Neutrophil (primary cell): ENCODE results near the gene AADACL4.
"Not testable (repeated sequence)": the region's sequence is repeated elsewhere in the genome, so short reads cannot be mapped to it uniquely, and the experiment has no call there.

Experiments used
- H3K27ac ChIP-seq: fragments of 200-600 bp; sonication (generic); 2 replicates; pipeline ENCODE4 v1.5.1; 2016; ENCODE audit warnings: mild to moderate bottlenecking, moderate library complexity
- H3K27me3 ChIP-seq: fragments of 200-600 bp; sonication (generic); 2 replicates; pipeline ENCODE4 v1.6.0; 2016; ENCODE audit warnings: mild to moderate bottlenecking
- H3K36me3 ChIP-seq: fragments of 200-600 bp; sonication (generic); 2 replicates; pipeline ENCODE4 v1.5.1; 2017
- H3K4me1 ChIP-seq, 2 experiments: fragments of 200-600 bp in 1 of 2; sonication (generic) in 1 of 2; 1 replicate in 1 of 2; 2 replicates in 1 of 2; pipeline versions ENCODE4 v1.5.1 to v1.6.1; 2013 to 2016; ENCODE audit warnings: low read depth in 1 of 2, low read length in 1 of 2, mild to moderate bottlenecking in 1 of 2, moderate library complexity in 1 of 2; ENCODE audit not compliant: control insufficient read depth in 1 of 2, insufficient read depth in 1 of 2
- H3K4me3 ChIP-seq, 2 experiments: fragments of 200-600 bp in 1 of 2; sonication (generic) in 1 of 2; 1 replicate in 1 of 2; 2 replicates in 1 of 2; pipeline ENCODE4 v1.5.1; 2013 to 2016; ENCODE audit warnings: low read depth in 1 of 2, low read length in 1 of 2, mild to moderate bottlenecking in 1 of 2, moderate library complexity in 1 of 2
- H3K9me3 ChIP-seq: fragments of 200-600 bp; sonication (generic); 2 replicates; pipeline ENCODE4 v1.5.1; 2016
- TF ChIP-seq, protein P1 (sequence below): fragments of 200-600 bp; sonication (generic); IDR thresholded peaks from 2 replicates; pipeline ENCODE4 v1.5.1; 2016; ENCODE audit warnings: antibody characterized with exemption

Gene AADACL4

DNA sequence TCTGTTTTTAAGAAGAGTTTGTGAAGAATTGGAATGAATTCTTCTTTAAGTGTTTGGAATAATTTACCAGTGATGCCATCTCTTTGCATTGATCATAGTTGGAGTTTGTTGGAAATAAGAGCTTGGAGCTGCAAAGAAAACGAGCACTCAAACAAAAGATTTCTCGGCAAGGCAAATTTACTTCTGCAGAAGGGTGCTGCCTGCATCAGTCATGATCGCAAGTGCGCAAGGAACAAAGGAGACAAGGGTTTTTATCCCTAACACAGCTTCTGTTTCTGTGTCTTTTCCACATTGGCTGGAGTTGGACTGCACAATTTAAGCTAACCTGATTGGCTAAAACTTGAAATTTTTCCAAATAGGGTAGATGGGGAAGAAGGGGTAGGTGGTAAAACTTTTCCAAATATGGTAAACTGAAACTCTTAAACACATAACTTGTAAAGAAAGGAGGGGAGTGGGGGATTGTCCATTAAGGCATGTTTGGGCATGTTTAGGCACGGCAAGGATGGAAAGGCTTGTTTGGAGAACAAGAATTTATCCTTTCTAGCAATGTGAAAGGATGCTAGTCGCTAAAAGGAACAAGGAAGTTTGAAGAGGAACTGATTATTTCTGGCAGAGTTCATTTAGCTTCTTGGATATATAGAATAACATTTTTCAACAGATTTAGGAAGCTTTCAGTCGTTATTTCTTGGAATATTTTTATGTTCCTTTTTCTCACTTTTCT, 3.5 kb upstream of the AADACL4 start:
- Histone ChIP-seq H3K27ac (no peak overlapping the region), H3K36me3 (no peaks in the 10 kb centered on the region), H3K4me3 (no peak overlapping the region), H3K27me3 (peaks cover 3% of the 10 kb centered on the region), H3K9me3 (peaks cover 12% of the 10 kb centered on the region), H3K4me1 (no peaks in the 10 kb centered on the region)
- TF ChIP-seq, protein P1, sequence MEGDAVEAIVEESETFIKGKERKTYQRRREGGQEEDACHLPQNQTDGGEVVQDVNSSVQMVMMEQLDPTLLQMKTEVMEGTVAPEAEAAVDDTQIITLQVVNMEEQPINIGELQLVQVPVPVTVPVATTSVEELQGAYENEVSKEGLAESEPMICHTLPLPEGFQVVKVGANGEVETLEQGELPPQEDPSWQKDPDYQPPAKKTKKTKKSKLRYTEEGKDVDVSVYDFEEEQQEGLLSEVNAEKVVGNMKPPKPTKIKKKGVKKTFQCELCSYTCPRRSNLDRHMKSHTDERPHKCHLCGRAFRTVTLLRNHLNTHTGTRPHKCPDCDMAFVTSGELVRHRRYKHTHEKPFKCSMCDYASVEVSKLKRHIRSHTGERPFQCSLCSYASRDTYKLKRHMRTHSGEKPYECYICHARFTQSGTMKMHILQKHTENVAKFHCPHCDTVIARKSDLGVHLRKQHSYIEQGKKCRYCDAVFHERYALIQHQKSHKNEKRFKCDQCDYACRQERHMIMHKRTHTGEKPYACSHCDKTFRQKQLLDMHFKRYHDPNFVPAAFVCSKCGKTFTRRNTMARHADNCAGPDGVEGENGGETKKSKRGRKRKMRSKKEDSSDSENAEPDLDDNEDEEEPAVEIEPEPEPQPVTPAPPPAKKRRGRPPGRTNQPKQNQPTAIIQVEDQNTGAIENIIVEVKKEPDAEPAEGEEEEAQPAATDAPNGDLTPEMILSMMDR: no peak

DNA sequence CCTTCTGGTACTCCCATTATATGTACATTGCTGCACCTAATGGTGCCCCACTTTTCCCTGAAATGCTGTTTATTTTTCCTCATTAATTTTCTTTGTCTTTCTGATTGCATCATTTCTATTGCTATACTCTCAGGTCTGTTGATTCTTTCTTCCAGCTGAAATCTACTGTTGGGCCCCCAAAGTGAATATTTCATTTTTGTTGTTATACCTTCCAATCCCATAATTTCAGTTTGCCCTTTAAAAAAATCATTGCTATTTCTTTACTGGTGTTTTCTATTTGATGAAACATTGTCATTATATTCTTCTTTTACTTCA, 3.0 kb upstream of the AADACL4 start:
- Histone ChIP-seq H3K36me3 (no peaks in the 10 kb centered on the region), H3K27ac (no peak overlapping the region), H3K27me3 (peaks cover 3% of the 10 kb centered on the region), H3K9me3 (peaks cover 12% of the 10 kb centered on the region), H3K4me3 (no peak overlapping the region), H3K4me1 (no peaks in the 10 kb centered on the region)
- TF ChIP-seq, protein P1: no peak

DNA sequence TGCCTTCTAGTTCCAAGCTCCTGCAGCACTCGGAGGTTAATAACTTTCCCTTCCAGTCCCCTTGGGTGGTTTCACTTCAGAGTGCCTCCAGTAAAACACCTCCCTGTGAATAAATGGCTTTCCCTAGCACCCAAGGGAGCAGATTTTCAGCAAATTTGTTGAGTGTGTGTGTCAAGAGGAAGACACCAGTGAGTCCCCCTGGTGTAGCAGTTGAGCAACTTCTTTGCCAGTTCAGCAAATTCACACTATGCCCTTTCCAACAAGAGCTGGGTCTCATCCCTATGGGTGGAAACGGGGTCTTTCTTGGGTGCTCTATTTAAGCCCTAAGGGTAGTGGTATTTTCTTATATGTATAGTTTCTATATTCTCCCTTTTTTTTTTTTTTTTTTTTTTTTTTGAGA, 806 bp upstream of the AADACL4 start:
- H3K4me3 ChIP-seq: no peak overlapping the region
- no peak overlapping the region for H3K27ac ChIP-seq
- TF ChIP-seq, protein P1: no peak
- no peaks in the 10 kb centered on the region for H3K36me3 ChIP-seq
- no peaks in the 10 kb centered on the region for H3K4me1 ChIP-seq
- peaks cover 12% of the 10 kb centered on the region for H3K9me3 ChIP-seq
- no peaks in the 10 kb centered on the region for H3K27me3 ChIP-seq

DNA sequence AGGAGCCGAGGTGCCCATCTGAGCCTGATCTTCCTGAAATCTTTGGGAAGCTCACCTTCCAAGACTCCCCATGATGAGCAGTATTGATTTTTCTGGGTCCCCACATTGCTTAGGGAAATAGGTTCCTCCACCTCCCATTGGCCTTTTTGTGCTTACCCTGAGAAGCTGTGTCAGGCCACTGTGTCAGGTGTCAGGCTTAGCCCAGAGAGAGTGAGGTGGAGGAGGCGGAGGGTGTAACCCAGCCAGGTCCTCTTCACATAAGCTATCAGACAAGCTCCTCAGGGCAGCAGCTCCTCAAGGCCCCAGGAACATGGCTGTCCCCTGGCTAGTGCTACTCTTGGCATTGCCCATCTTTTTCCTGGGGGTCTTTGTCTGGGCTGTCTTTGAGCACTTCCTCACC, 352 bp downstream of the AADACL4 start:
- H3K4me1 ChIP-seq: no peaks in the 10 kb centered on the region
- no peak overlapping the region for H3K4me3 ChIP-seq
- TF ChIP-seq, protein P1: no peak
- H3K27ac ChIP-seq: no peak overlapping the region
- H3K9me3 ChIP-seq: peaks cover 12% of the 10 kb centered on the region
- no peaks in the 10 kb centered on the region for H3K36me3 ChIP-seq
- no peaks in the 10 kb centered on the region for H3K27me3 ChIP-seq

DNA sequence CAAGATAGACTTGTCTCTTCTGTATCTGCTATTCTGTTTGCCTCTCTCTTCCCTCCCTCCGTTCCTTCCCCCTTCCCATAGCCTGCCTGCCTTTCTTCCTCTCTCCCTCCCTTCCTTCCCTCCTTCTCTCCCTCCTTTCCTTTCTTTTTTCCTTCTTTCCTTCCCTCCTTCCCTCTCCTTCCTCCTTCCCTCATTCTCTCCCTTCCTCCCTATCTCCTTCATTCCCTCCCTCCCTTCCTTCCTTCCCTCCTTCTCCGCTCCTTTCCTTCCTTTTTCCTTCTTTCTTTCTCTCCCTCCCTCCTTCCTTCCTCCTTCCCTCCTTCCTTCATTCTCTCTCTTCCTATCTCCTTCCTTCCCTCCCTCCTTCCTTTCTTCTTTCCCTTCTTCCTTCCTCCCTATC, 944 bp downstream of the AADACL4 start:
- H3K4me1 ChIP-seq: no peaks in the 10 kb centered on the region
- H3K9me3 ChIP-seq: peaks cover 11% of the 10 kb centered on the region
- TF ChIP-seq, protein P1: no peak
- no peaks in the 10 kb centered on the region for H3K27me3 ChIP-seq
- no peak overlapping the region for H3K27ac ChIP-seq
- H3K4me3 ChIP-seq: no peak overlapping the region
- no peaks in the 10 kb centered on the region for H3K36me3 ChIP-seq

DNA sequence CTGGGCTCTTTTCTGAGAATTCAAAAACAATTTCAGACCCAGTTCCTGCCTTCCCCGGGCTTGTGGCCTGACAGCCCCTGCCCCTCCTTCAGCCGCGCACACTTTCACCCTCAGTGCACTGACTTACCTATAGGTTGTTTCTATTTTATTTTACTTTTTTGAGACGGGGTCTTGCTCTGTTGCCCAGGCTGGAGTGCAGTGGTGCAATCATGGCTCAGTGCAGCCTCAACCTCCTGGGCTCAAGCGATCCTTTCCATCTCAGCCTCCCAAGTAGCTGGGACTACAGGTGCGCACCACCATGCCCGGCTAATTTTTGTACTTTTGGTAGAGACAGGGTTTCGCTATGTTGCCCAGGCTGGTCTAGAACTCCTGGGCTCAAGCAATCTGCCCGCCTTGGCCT, 1.5 kb downstream of the AADACL4 start:
- H3K36me3 ChIP-seq, H3K9me3 ChIP-seq, H3K27ac ChIP-seq, H3K4me1 ChIP-seq, H3K4me3 ChIP-seq, H3K27me3 ChIP-seq: not testable (repeated sequence)
